B cell (primary cell): Measurements from ENCODE around the gene RHOH.

Experiments
- CTCF ChIP-seq: fragments of 200-600 bp; IDR thresholded peaks from one replicate; pipeline ENCODE4 v1.8.0; 2022; ENCODE audit warnings: antibody characterized with exemption, mild to moderate bottlenecking
- EZH2 ChIP-seq: IDR thresholded peaks from 2 replicates; pipeline ENCODE4 v1.6.1; 2012; ENCODE audit warnings: borderline replicate concordance, low read depth, mild to moderate bottlenecking, moderate library complexity, low read length; ENCODE audit not compliant: insufficient read depth, poor library complexity, severe bottlenecking

GRCh38 chr4:40243386-40243948, 46.6 kb downstream of the RHOH start:
- no peak for TF ChIP-seq EZH2
- TF ChIP-seq CTCF: no peak
